Measurements from ENCODE around the gene KLHL21.
"Not testable (repeated sequence)": the region's sequence is repeated elsewhere in the genome, so short reads cannot be mapped to it uniquely, and the experiment has no call there.

KLHL21 gene, protein sequence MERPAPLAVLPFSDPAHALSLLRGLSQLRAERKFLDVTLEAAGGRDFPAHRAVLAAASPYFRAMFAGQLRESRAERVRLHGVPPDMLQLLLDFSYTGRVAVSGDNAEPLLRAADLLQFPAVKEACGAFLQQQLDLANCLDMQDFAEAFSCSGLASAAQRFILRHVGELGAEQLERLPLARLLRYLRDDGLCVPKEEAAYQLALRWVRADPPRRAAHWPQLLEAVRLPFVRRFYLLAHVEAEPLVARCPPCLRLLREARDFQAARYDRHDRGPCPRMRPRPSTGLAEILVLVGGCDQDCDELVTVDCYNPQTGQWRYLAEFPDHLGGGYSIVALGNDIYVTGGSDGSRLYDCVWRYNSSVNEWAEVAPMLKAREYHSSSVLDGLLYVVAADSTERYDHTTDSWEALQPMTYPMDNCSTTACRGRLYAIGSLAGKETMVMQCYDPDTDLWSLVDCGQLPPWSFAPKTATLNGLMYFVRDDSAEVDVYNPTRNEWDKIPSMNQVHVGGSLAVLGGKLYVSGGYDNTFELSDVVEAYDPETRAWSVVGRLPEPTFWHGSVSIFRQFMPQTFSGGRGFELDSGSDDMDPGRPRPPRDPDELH

GRCh38 chr1:6602669-6603237, at the start of gene KLHL21:
TSS of gene KLHL21 (minus strand) at chr1:6602869. CDS start at chr1:6602817, 52 bp downstream.
- peak; percentile 75 for DNase-seq (ENCODE audit: low read depth)

- no peak for DNase-seq (ENCODE audit: low read depth)
Observed at GRCh38 chr1:6651909-6652308, 49.2 kb upstream of the KLHL21 start.

- no peak for DNase-seq (ENCODE audit: low read depth)
Observed at GRCh38 chr1:6648556-6648955, 45.9 kb upstream of the KLHL21 start.

DNA sequence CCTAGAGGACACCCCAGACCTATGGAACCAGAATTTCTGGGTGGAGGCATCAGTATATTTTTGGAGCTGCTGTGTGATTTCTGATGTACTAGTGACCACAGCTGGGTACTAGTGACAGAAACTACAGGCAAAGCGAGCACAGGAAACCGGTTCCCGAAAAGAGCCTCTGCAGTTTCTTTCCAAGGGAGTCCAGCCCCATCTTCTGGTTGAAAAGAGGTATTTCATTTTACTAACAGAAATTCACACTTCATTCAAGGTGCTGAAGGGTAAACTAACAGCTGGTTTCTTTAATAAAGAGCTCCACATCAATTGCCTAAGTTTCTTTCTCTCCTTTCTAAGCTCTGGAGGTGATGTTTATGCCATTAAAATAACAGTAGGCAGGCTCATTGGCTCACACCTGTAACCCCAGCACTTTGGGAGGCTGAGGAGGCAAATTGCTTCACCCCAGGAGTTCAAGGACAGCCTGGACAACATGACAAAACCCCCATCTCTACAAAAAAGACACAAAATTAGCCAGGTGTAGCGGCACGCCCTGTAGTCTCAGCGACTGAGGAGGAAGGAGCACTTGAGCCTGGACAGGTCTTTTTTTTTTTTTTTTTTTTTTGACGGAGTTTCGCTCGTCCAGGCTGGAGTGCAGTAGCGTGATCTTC, 44.0 kb upstream of the KLHL21 start:
- peak; percentile 39 for DNase-seq (ENCODE audit: low read depth)

GRCh38 chr1:6645018-6645417, 42.3 kb upstream of the KLHL21 start:
- no peak for DNase-seq (ENCODE audit: low read depth)

- DNase-seq (ENCODE audit: low read depth), result not testable (repeated sequence)
Observed at GRCh38 chr1:6640867-6641266, 38.2 kb upstream of the KLHL21 start.

DNA sequence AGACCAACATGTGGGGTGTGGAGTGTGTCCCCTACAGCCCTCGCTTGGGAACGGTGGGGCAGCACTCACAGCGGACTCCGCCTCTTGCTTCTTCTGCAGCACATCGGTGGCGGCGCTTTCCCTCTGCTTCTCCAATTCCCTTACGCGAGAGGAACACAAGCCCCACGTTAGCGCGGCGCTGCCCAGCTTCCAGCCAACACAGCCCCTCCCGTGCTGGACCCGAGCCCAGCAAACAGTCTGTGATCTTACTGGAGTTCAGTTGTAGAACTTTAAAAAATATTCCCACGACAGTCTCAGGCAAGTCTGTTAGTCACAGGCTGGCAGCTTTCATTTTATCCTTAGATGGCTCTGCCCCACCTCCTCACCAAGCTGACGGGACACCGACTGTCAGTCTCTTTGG, 35.6 kb upstream of the KLHL21 start:
- peak; percentile 48 for DNase-seq (ENCODE audit: low read depth)

DNA sequence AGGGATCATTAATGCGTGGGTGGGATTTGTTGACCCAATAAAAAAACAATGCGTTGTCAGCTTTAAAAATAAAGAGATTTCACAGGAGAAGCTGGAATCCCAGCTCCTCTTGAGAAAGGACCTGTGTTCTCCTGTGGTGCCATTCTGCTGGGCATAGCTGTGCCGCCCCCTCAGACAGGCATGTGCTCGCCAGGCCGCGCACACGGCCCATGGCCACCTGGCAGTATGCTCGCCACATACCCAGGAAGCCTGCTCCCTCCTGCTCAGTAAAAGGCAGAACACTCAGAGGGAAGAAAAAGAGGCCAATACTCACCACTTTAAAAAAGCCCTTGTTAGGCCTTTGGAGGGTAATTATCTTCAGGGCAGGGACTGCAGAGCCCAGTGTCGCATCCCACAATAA, 35.1 kb upstream of the KLHL21 start:
- DNase-seq (ENCODE audit: low read depth), result no peak

GRCh38 chr1:6636778-6637177, 34.1 kb upstream of the KLHL21 start:
- not testable (repeated sequence) for DNase-seq (ENCODE audit: low read depth)

GRCh38 chr1:6635910-6636760, 33.5 kb upstream of the KLHL21 start:
- no peak for DNase-seq (ENCODE audit: low read depth)

DNA sequence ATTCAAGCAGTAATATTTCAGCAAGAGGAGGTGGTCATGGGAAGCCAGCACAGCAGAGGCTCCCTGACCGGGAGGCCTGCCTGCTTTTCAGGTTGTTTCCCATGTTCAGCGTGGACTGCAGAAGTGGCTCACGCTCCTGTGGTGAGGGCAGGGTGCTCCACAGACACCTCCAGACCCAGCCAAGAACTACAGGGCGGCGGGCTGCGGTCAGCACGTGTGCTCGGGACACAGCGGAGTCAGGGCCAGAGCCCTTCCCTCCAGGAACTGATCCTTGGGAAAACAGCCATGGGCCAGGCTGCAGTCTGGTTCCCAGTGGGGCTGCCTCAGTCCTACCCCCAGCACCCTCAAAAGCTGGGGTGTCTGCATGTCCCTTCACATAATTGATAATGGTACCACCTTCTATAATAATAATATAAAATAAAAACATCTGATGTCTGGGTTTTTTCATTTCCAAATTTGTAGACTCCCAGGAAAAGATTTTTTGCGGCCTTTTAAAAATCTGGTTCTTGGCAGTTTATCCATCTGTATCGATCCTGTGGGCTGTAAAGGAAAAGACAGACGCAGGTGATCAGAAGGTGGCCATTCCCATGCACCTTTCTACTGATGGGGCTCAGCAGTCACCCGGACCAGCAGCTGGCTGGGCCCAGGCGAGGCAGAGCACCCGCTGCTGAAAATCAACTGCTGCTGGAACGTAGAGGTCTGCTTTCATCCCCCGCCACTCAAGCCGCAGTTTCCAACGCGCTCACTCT, 32.7 kb upstream of the KLHL21 start:
- no peak for DNase-seq (ENCODE audit: low read depth)

DNA sequence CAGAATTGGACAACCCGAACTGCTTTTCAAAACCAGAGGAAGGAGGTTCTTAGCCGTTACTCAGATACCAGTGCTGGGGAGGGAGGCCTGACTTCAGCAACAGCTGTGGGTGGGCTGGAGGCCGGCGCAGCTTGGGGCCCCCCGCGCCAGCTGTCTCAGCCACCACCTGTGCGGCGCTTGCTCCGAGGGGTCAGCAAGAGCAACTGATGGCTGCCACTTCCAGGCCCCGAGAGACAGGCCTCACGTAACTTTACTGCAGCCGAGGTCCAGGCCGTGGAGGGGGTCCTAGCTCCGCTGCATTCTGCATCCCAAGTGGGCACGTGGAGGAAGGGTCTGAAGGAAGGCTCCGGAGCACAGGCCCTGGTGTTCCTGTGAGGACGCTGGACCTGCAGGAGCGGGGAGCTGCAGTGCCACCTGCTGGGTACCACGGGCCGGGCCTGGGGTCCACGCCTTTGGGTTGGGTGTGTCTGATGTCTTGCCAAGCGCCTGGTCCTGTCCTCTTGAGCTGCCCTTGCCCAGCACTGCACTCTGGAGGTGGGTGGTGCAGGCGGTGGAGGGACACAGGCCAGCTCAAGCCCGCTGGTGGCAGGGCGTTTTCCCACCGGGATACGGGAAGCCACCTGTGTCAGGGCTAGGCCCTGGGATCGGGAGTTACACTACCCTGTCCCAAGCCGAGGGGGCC, 31.8 kb upstream of the KLHL21 start:
- no peak for DNase-seq (ENCODE audit: low read depth)

DNA sequence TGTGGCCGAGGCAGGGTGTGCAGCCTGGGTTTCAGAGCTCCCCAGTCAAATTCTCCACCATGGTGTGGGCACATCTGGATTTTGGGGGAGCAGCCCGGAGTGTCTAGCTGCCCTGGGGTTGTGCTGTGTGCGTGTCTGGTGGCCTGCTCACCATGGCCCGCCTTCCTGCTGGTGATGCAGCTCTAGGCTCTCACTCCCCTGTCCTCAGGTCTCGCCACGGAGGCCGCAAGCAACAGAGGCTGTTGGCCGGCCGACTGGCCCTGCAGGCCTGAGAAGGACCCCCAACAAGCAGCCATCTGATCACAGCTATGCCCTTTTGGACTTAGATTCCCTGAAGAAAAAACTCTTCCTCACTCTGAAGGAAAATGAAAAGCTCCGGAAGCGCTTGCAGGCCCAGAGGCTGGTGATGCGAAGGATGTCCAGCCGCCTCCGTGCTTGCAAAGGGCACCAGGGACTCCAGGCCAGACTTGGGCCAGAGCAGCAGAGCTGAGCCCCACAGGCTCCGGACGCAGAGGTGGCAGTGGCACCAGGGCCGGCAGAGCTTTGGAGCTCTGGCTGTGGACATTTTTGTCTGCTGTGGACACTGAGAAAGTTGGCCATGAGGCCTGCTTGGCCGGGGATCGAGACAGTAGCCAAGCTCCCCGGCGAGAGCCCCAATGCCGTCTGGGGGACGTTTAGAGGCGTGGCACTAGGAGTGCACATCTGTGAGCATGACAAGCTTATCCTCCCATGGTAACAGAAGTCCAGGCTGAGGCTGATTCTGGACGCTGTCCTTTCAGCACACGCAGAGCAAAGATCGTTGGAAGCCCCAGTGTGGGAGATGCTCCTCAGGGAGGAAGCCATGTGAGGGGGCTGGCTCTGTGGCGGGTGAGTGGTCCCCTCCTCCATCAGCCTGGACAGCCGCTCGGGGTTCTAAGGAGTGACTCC, 30.2 kb upstream of the KLHL21 start:
- DNase-seq (ENCODE audit: low read depth), result no peak

- no peak for DNase-seq (ENCODE audit: low read depth)
Observed at GRCh38 chr1:6631058-6631457, 28.4 kb upstream of the KLHL21 start.

- DNase-seq (ENCODE audit: low read depth), result no peak
Observed at GRCh38 chr1:6630027-6630426, 27.4 kb upstream of the KLHL21 start.

DNA sequence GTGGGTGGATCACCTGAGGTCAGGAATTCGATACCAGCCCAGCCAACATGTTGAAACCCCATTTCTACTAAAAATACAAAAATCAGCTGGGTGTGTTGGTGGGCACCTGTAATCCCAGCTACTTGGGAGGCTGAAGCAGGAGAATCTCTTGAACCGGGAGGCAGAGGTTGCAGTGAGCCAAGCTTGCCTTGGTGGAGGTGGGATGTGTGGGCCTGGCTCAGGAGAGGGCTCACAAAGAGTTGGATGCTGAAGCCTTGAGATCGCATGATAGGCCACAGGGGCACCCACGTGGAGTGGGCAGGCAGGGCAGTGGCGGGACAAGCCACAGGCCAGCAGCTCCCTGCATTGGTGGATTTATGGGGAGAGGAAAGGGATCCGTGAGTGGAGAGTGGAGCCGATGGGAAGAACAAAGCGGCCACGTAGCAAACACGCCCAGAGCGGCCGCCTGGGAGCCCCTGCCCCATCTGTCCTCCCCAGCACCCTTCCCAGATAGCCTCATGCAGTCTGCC, 26.4 kb upstream of the KLHL21 start:
- no peak for DNase-seq (ENCODE audit: low read depth)

GRCh38 chr1:6627841-6628545, 25.3 kb upstream of the KLHL21 start:
- DNase-seq (ENCODE audit: low read depth), result no peak

- no peak for DNase-seq (ENCODE audit: low read depth)
Observed at GRCh38 chr1:6627031-6627430, 24.4 kb upstream of the KLHL21 start.
